ENCODE results near the gene KISS1. TPM values are rescaled to one million over a fixed set of nuclear protein-coding genes. Genes with fewer than 3 reads are reported as not detected.

The KISS1 gene, protein sequence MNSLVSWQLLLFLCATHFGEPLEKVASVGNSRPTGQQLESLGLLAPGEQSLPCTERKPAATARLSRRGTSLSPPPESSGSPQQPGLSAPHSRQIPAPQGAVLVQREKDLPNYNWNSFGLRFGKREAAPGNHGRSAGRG
- total RNA-seq = not detected

DNA sequence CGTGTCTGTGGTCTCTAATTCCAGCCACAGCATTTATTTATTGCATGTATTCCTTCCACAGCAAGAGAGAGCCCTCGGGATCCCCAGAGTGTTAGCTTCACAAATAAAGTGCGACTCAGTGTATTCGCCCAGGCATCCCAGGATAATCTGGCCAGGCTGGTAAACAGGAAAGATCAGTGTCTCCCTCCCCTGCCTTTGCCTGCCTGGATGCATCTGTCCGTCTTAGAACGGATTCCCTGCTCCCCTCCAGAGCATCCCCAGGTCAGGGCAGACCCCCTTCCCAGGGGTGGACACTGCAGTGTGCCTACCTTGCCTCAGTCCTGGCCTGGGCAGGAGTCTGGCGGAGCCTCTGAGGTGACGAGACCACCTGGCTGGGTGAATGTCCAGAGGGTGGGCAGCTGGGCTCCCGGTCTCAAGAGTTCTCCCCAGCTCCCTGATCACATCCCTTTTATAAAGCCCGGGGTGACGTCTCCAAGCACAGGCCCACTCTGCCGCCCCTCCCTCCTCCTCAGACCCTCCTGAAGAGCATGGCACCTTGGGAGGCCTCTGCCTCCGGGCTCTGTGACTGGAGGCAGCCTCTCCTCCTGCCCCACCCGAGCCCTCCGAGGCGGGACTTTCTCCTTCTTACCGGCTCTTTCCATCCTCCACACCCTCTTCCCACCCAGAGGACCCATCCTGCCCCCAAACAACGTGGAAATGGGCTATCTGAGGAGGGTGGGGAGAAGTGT, at the start of gene KISS1:
Gene KISS1 (minus strand): TSS at position 424 of the 728 bp plus-strand sequence. CDS start 3,615 bp downstream, outside the sequence.
- 54% methylated on average over 18 of the region's 18 CpGs; no CpG with 5 or more reads in 1 of the 2 donors for WGBS, 2 donors (ENCODE audit: low coverage in 1 of 2)
- Histone ChIP-seq H3K4me1 (no peaks in the 10 kb centered on the region), H3K27ac (no peak within 1 kb of the TSS), H3K27me3 (peaks cover 25% of the 10 kb centered on the region), H3K4me3 (no peak within 1 kb of the TSS), H3K9me3 (no peaks in the 10 kb centered on the region), H3K36me3 (no peaks in the 10 kb centered on the region)
- in situ Hi-C loops (cut with MboI; ENCODE audit: low pct_ligation_motif_present in 1 of 4, low pct_unique_long_range_greater_than_20kb in 1 of 4, low sequenced_read_pairs in 3 of 4) (no loop called here), intact Hi-C loops (cut with DNase I; ENCODE audit: low total_unique reads) (no loop called here)
- no peak for DNase-seq
- TF ChIP-seq, protein P1, sequence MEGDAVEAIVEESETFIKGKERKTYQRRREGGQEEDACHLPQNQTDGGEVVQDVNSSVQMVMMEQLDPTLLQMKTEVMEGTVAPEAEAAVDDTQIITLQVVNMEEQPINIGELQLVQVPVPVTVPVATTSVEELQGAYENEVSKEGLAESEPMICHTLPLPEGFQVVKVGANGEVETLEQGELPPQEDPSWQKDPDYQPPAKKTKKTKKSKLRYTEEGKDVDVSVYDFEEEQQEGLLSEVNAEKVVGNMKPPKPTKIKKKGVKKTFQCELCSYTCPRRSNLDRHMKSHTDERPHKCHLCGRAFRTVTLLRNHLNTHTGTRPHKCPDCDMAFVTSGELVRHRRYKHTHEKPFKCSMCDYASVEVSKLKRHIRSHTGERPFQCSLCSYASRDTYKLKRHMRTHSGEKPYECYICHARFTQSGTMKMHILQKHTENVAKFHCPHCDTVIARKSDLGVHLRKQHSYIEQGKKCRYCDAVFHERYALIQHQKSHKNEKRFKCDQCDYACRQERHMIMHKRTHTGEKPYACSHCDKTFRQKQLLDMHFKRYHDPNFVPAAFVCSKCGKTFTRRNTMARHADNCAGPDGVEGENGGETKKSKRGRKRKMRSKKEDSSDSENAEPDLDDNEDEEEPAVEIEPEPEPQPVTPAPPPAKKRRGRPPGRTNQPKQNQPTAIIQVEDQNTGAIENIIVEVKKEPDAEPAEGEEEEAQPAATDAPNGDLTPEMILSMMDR (IDR thresholded peaks at IDR 0.05) = no peak
- TF ChIP-seq POLR2AphosphoS5 (IDR thresholded peaks at IDR 0.05) (no peak), POLR2A (IDR thresholded peaks at IDR 0.05) (no peak), EP300 (IDR thresholded peaks at IDR 0.05; ENCODE audit: low read depth) (no peak)

DNA sequence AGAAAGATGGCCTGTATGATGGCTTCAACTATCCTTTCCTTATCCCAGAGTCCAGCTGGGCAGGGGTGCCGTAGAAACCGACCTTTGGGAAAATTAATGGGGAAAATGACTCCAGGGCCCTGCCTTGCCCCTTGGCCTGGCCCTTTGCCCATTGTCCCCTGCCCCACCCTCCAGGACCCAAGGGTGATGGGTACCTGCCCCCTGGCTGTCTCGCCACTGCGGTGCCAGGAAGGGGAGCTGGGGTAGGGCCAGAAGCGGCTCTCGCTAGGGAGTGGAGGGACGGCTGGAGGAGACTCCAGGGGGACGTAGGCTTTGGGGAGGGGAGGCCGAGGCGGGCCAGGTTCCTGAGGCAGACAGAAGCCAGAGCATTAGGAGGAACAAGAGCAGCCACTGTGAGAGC, 46.6 kb upstream of the KISS1 start:
- Histone ChIP-seq H3K36me3 (peaks cover 0 to 17% (median 0%) of the 10 kb centered on the region in 4 donors), H3K9me3 (no peaks in the 10 kb centered on the region), H3K4me1 (no peaks in the 10 kb centered on the region), H3K27ac (no peak overlapping the region), H3K4me3 (no peak overlapping the region), H3K27me3 (no peaks in the 10 kb centered on the region)
- DNase-seq = no peak
- WGBS, 2 donors (ENCODE audit: low coverage in 1 of 2) = 90% methylated on average over 10 of the region's 10 CpGs; no CpG with 5 or more reads in 1 of the 2 donors
- TF ChIP-seq POLR2AphosphoS5 (IDR thresholded peaks at IDR 0.05) = no peak
- no peak for TF ChIP-seq POLR2A (IDR thresholded peaks at IDR 0.05)
- TF ChIP-seq, protein P1 (IDR thresholded peaks at IDR 0.05) = no peak
- no peak for TF ChIP-seq EP300 (IDR thresholded peaks at IDR 0.05; ENCODE audit: low read depth)
- intact Hi-C loops (cut with DNase I; ENCODE audit: low total_unique reads) = no loop called here
- in situ Hi-C loops (cut with MboI; ENCODE audit: low pct_ligation_motif_present in 1 of 4, low pct_unique_long_range_greater_than_20kb in 1 of 4, low sequenced_read_pairs in 3 of 4) = no loop called here

DNA sequence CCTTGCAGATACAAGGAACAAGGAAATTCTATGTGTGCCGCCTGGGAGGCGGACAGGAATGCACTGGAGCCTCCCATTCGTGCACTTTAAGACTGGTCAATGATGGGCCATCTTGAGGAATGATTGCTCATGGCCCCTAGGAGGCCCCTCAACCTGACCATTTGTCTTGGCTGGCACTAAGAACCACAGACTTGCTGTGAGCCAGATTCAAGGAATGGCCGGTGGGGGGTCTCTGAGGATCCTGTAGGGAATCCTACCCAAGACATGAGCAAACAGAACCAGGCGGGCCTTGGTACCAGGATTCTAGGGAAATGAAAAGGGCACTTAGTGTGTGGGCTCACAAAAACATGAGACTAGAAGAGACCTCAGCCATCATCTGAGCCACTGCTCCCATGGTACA, 45.6 kb upstream of the KISS1 start:
- Histone ChIP-seq H3K4me3 (no peak overlapping the region), H3K9me3 (no peaks in the 10 kb centered on the region), H3K27me3 (no peaks in the 10 kb centered on the region), H3K27ac (no peak overlapping the region), H3K4me1 (no peaks in the 10 kb centered on the region), H3K36me3 (peaks cover 0 to 18% (median 0%) of the 10 kb centered on the region in 4 donors)
- DNase-seq = no peak
- intact Hi-C loops (cut with DNase I; ENCODE audit: low total_unique reads) = no loop called here
- WGBS, 2 donors (ENCODE audit: low coverage in 1 of 2) = 82 to 93% methylated on average over 3 to 5 of the region's 5 CpGs
- in situ Hi-C loops (cut with MboI; ENCODE audit: low pct_ligation_motif_present in 1 of 4, low pct_unique_long_range_greater_than_20kb in 1 of 4, low sequenced_read_pairs in 3 of 4) = no loop called here
- no peak for TF ChIP-seq POLR2AphosphoS5 (IDR thresholded peaks at IDR 0.05)
- TF ChIP-seq, protein P1 (IDR thresholded peaks at IDR 0.05) = no peak
- TF ChIP-seq POLR2A (IDR thresholded peaks at IDR 0.05) = no peak
- no peak for TF ChIP-seq EP300 (IDR thresholded peaks at IDR 0.05; ENCODE audit: low read depth)

DNA sequence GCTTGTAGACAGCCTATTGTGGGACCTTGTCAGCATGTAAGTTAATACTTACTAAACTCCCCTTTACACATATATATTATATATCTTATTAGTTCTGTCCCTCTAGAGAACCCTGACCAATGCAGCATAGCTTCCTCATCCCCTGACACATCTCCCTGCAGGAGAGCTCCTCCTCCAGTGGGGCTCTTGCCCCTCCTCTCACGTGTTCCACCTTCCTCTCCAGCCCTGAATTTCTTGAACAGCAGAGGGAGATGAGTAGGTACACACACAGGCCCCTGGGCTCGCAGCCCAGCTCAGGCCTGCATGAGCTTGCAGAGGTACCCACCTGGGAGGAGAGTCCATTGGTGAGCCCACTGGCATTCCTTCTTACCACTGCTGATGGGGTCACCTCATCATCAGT, 44.8 kb upstream of the KISS1 start:
- WGBS, 2 donors (ENCODE audit: low coverage in 1 of 2) = 67% methylated on average over 2 of the region's 2 CpGs; no CpG with 5 or more reads in 1 of the 2 donors

More for the DNA sequence above, 44.8 kb upstream of the KISS1 start:
- H3K9me3 ChIP-seq = no peaks in the 10 kb centered on the region
- TF ChIP-seq EP300 (IDR thresholded peaks at IDR 0.05; ENCODE audit: low read depth) (no peak), POLR2AphosphoS5 (IDR thresholded peaks at IDR 0.05) (no peak), POLR2A (IDR thresholded peaks at IDR 0.05) (no peak)
- TF ChIP-seq, protein P1 (IDR thresholded peaks at IDR 0.05) = no peak
- H3K27ac ChIP-seq = no peak overlapping the region
- no peak for DNase-seq
- H3K4me3 ChIP-seq = no peak overlapping the region
- no peaks in the 10 kb centered on the region for H3K4me1 ChIP-seq
- in situ Hi-C loops (cut with MboI; ENCODE audit: low pct_ligation_motif_present in 1 of 4, low pct_unique_long_range_greater_than_20kb in 1 of 4, low sequenced_read_pairs in 3 of 4) (no loop called here), intact Hi-C loops (cut with DNase I; ENCODE audit: low total_unique reads) (no loop called here)
- peaks cover 0 to 18% (median 0%) of the 10 kb centered on the region in 4 donors for H3K36me3 ChIP-seq
- H3K27me3 ChIP-seq = no peaks in the 10 kb centered on the region

All from transverse colon (tissue), 4 donors.